Measurements from ENCODE around the gene CTRL.

- TF ChIP-seq CTCF (IDR thresholded peaks at IDR 0.05 in 4 of 5, conservative IDR thresholded peaks at IDR 0.05 in 1 of 5) = no peak
- TF ChIP-seq POLR2A (IDR thresholded peaks at IDR 0.05) = no peak
These were observed 8.9 kb downstream of the CTRL start for GRCh38 chr16:67922740-67923139.
